Measurements from ENCODE around the gene ACOT7. TPM values are rescaled to one million over a fixed set of nuclear protein-coding genes. Genes with fewer than 3 reads are reported as not detected.

ACOT7 gene
- total RNA-seq, 1 donor from 2014 or later = 16.1 TPM

DNA sequence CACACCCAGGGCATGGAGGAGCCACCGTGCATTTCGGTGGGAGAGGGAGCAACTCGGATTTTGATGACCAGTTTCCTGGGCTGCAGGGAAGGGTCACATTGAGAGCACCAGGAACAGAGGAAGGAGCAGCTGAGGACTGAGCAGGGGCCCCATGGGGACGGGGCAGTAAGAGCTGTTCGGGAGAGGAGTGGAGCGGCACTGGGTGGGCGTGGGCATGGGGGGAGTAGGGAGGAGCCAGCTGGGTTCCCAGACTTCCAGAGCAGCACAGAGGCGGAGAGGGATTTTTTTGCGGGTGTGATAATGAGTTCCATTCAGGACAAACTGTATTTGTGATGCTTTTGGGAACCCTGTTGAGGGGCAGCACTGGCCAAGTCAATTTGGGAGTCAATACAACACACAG is 115.3 kb downstream of the ACOT7 start:
- no peak overlapping the region for H3K4me3 ChIP-seq
- intact Hi-C loops (cut with DNase I) = no loop called here
- H3K4me1 ChIP-seq = peaks cover 0 to 11% of the 10 kb centered on the region in 2 donors

DNA sequence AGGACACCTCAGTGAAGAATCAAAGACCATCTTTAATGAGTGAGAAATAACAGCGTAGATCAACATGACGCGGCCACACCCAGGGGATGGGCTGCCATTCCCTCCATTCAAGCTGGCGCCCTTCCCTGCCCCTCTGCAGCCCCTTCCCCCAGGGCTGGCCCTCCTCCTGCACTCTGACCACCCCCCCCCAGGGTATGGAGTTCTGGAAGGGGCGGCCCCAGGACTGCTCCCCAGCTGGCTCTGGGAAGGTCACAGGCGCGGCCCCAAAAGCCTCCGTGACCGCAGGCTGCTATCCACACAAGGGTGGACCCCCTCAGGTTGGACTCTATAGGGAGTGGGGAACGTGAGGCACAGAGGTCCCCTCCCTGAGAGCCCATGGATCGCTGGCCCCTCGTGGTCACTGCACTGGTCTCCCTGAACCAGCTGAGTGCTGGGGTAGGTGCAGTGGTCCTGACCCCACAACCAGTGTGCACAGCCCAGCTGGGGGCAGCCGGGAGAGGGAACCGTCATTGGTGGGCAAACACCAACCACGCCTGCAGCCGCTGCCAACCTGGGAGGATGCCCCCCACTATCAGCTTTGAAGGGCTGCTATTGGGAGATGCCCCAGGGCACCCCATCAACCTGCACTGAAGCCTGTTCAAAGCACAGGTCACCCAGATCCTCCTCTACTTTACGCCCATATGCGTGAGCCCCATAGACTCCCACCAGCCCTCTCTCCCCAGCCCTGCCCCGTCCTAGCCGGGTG is 116.6 kb downstream of the ACOT7 start:
- TF ChIP-seq, protein P1, sequence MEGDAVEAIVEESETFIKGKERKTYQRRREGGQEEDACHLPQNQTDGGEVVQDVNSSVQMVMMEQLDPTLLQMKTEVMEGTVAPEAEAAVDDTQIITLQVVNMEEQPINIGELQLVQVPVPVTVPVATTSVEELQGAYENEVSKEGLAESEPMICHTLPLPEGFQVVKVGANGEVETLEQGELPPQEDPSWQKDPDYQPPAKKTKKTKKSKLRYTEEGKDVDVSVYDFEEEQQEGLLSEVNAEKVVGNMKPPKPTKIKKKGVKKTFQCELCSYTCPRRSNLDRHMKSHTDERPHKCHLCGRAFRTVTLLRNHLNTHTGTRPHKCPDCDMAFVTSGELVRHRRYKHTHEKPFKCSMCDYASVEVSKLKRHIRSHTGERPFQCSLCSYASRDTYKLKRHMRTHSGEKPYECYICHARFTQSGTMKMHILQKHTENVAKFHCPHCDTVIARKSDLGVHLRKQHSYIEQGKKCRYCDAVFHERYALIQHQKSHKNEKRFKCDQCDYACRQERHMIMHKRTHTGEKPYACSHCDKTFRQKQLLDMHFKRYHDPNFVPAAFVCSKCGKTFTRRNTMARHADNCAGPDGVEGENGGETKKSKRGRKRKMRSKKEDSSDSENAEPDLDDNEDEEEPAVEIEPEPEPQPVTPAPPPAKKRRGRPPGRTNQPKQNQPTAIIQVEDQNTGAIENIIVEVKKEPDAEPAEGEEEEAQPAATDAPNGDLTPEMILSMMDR (IDR thresholded peaks at IDR 0.05) = no peak
- Histone ChIP-seq H3K4me3 (peak overlapping the region in 1 of 2 donors; percentile 34), H3K27ac (peak overlapping the region in 1 of 2 donors; percentile 66)

More for the DNA sequence above, 115.3 kb downstream of the ACOT7 start:
- Histone ChIP-seq H3K27ac (no peak overlapping the region), H3K27me3 (no peaks in the 10 kb centered on the region), H3K36me3 (no peaks in the 10 kb centered on the region), H3K9me3 (no peaks in the 10 kb centered on the region)
- TF ChIP-seq, protein P1 (IDR thresholded peaks at IDR 0.05) = no peak
- no peak for DNase-seq (ENCODE audit: low spot score in 2 of 2)

DNA sequence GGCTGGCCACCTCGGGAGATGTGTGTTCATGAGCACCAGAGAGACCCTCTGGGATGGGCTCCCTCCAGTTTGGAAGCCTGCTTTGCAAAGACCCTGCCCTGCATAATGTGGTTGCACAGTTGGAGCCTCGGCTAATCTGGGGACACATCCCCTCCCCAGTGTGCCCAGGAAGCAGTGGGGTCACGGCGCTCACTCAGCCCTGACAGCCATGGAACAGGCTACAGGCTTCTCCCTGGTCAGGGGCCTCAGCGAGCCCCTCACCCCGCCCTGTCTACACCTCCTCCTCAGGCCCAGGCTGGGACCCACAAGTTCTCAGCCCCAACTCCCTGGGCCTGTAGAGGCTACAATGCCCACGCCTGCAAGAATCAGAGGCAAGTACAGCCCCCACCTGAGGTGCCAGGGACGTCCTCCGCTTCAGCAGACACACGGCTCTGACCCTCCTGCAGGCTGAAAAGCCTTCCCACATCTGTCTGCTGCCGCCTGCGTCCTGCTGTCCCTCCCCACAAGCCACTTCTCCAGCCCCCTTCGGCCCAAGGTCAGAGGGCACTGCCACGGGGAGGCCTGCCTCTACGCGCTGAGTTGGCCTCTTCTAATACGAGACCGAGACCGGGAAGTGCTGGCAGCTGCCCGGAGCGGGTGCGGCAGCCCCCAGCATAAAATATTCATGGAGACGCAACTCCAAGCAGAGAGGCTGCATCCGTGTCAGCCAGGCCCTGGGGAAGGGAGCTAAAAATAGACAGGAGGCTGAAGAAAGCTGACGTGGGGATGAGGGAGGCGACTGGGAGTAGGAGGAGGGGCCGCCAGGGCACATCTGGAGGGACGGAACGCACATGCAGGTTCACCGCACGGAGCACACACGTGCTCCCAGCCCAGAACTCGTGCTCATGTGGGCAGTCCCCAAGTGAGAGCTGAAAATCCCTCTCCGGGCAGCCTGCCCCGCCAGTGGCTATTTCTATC is 117.5 kb downstream of the ACOT7 start:
- Histone ChIP-seq H3K4me1 (peaks cover 0 to 11% of the 10 kb centered on the region in 2 donors), H3K4me3 (peak overlapping the region in 1 of 2 donors; percentile 34), H3K36me3 (no peaks in the 10 kb centered on the region), H3K27ac (peak overlapping the region; percentile 46 to 66), H3K9me3 (no peaks in the 10 kb centered on the region), H3K27me3 (no peaks in the 10 kb centered on the region)
- TF ChIP-seq, protein P1 (IDR thresholded peaks at IDR 0.05) = no peak
- DNase-seq (ENCODE audit: low spot score in 2 of 2) = peak in 1 of 2 donors; percentile 79
- intact Hi-C loops (cut with DNase I) = no loop called here

More for the DNA sequence above, 116.6 kb downstream of the ACOT7 start:
- H3K36me3 ChIP-seq = no peaks in the 10 kb centered on the region
- no peaks in the 10 kb centered on the region for H3K27me3 ChIP-seq
- intact Hi-C loops (cut with DNase I) = no loop called here
- peaks cover 0 to 11% of the 10 kb centered on the region in 2 donors for H3K4me1 ChIP-seq
- DNase-seq (ENCODE audit: low spot score in 2 of 2) = no peak
- no peaks in the 10 kb centered on the region for H3K9me3 ChIP-seq

DNA sequence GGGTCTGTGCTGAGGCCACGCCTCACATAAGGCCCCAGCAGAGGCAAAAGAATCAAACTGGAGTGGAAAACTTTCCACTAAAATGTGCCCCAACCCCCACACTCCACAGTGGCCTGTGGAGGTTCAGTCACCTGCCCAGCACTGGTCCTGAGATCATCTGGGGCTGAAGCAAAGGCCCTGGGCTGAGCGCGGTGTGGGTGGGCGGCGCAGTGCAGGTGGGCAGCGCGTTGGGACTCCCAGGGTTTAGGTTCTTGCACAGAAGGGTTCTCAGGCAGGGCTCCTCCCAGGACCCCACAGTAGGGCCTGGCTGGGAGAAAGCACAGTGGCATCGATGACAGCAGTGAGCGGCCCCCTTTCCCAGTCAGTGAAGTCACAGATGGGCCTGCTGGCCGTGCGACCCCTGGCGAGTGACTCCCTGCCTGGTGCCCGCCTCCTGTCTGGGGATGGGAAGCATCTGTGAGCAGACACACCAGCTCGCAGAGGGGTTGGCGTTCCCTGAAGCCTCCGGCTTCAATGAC is 118.9 kb downstream of the ACOT7 start:
- DNase-seq (ENCODE audit: low spot score in 2 of 2) = no peak
- H3K36me3 ChIP-seq = no peaks in the 10 kb centered on the region
- TF ChIP-seq, protein P1 (IDR thresholded peaks at IDR 0.05) = no peak
- no peaks in the 10 kb centered on the region for H3K27me3 ChIP-seq
- peaks cover 0 to 11% of the 10 kb centered on the region in 2 donors for H3K4me1 ChIP-seq
- no peak overlapping the region for H3K4me3 ChIP-seq
- H3K27ac ChIP-seq = no peak overlapping the region
- intact Hi-C loops (cut with DNase I) = no loop called here
- no peaks in the 10 kb centered on the region for H3K9me3 ChIP-seq

DNA sequence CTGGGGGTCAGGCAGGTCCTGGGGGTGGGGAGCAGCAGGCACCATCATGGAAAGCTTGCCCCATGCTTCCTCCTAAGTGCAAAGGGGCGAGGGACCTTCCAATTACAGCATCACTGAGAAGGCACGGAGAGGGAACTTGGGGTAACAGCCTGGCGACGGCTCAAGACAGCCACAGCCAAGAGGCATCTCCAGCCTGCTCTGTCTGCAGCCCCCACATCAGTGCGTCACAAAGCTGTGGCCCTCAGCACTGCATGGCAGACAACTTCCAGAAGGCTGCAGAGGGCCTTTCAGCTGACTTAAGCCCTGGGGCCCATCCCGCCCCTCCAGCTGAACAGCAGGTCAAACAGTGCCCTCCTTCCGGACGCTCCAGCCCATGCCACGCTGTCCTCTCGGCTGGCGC is 119.5 kb downstream of the ACOT7 start:
- TF ChIP-seq, protein P1 (IDR thresholded peaks at IDR 0.05) = no peak
- no peak for DNase-seq (ENCODE audit: low spot score in 2 of 2)
- intact Hi-C loops (cut with DNase I) = no loop called here
- Histone ChIP-seq H3K9me3 (no peaks in the 10 kb centered on the region), H3K27ac (no peak overlapping the region), H3K4me1 (peaks cover 0 to 11% of the 10 kb centered on the region in 2 donors), H3K36me3 (no peaks in the 10 kb centered on the region), H3K4me3 (no peak overlapping the region), H3K27me3 (no peaks in the 10 kb centered on the region)

All from ascending aorta (tissue), 2 donors.